ENCODE results near the gene GJC2. TPM values are rescaled to one million over a fixed set of nuclear protein-coding genes. Genes with fewer than 3 reads are reported as not detected.

The GJC2 gene
- total and polyA plus RNA-seq, 10 of the 15 experiments (the other 5 are each of a cell fraction or from before 2014, with no cell fraction given) = 0.04 to 0.44 (median 0.07) TPM; not detected in 4

- H3K9me3 ChIP-seq (replicated peaks; ENCODE audit: control insufficient read depth, insufficient read depth, low read length) = no peaks in the 10 kb centered on the region
- no peak overlapping the region for H3K9ac ChIP-seq (ENCODE audit: control insufficient read depth, insufficient read depth, low read length)
- H2AFZ ChIP-seq (ENCODE audit: control insufficient read depth, low read depth, low read length) = no peak overlapping the region
- ChIA-PET SMC1A (ENCODE audit: uncharacterized antibody, unreplicated experiment) (no interaction called here), RAD21 (ENCODE audit: unreplicated experiment) (no interaction called here), CTCF (no interaction called here), POLR2A (no interaction called here)
- H3K79me2 ChIP-seq (ENCODE audit: control insufficient read depth, insufficient read depth, low read length) = no peaks in the 10 kb centered on the region
- no peaks in the 10 kb centered on the region for H3K36me3 ChIP-seq (ENCODE audit: control insufficient read depth in 2 of 2, insufficient read depth in 2 of 2, low read length in 1 of 2)
- intact Hi-C loops (cut with micrococcal nuclease; ENCODE audit: unreplicated experiment) (no loop called here), in situ Hi-C loops (cut with MboI) (no loop called here)
- no peak for ATAC-seq
- no peak overlapping the region for H3K4me2 ChIP-seq (ENCODE audit: control insufficient read depth, insufficient read depth)
- 89% methylated on average over 56 of the region's 98 CpGs for WGBS (ENCODE audit: insufficient coverage, insufficient replicate concordance, low lambda C conversion rate, missing lambda C conversion rate)
- TF ChIP-seq CEBPZ (IDR thresholded peaks at IDR 0.05; ENCODE audit: low read depth, low read length) = no peak
- H3K27me3 ChIP-seq (replicated peaks in 1 of 2; ENCODE audit: control insufficient read depth in 2 of 2, insufficient read depth in 2 of 2, low read length in 1 of 2) = no peaks in the 10 kb centered on the region
- no peak for FAIRE-seq
- no TSS peak for BruUV-seq (replicated peaks)
- no peaks in the 10 kb centered on the region for H3K4me1 ChIP-seq (ENCODE audit: control insufficient read depth, insufficient read depth, low read length)
- no peaks in the 10 kb centered on the region; the same call in 1 of the 2 replicates for H4K20me1 ChIP-seq (ENCODE audit: control insufficient read depth, insufficient read depth)
- no peak overlapping the region for H3K4me3 ChIP-seq
- DNase-seq (ENCODE audit: low read depth, low spot score) = no peak
- H3K27ac ChIP-seq (ENCODE audit: control insufficient read depth, insufficient read depth) = no peak overlapping the region
Measured at GRCh38 chr1:228158151-228159007, 8.6 kb downstream of the GJC2 start.
